Right renal cortex interstitium (tissue), 3 donors: ENCODE results near the gene CLIC5. TPM values are rescaled to one million over a fixed set of nuclear protein-coding genes. Genes with fewer than 3 reads are reported as not detected.

Experiments used
- DNase-seq, 3 donors: peaks; one replicate each; pipeline ENCODE4 v3.0.0-alpha.2; 2013; ENCODE audit warnings: low read depth in 3 of 3, low spot score in 2 of 3
- polyA plus RNA-seq, 3 donors: library from polyadenylated mRNA; unstranded; fragments of 120-200 nt; gene quantifications; one replicate each; pipeline ENCODE4 v1.2.1, GENCODE V29; 2013; ENCODE audit not compliant: insufficient read length in 3 of 3

The CLIC5 gene
- 100 to 1,000 TPM; 194 to 233 (median 233) TPM for polyA plus RNA-seq

DNA sequence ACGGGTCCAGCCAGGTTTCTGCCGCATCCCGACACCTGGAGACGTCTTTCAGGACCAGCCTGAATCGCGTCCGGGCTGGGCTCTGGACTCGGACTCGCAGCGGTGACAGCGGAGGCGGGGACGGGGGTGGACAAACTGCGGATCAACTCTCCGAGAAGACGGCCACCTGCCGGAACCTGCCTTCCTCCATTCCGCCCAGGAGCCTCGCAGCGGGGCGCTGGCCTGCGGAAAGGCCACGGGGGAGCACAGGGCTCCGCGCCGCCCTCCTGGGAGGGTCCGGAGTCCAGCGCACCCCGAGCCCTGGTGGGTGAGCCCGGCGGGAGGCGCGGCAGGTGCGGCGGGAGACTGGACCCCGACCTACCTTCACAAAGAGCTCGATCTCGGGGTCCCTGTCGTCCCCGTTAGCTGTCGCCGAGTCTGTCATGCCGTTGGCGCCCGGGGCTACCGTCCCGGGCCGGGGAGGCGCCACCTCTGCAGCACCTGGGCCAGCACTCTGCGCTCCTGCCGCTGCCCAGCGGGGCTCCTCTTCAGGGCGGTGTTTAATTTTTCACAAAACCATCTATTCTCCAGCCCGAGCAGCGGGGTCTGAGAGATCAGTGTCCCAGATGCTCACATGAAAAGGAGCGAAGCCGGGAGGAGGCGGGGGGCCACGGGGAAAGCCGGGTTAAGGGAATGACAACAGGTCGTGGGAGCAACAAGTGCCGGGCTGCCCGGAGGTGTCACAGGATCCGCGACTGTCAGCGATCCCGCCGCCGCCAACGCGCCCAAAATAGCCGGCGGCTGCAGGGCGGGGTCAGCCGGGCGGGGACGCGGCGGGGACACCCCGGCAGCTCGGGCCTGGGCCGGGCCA, at the start of gene CLIC5:
Gene CLIC5, minus strand, starts transcription at position 742 of the 850 bp plus-strand sequence. Its CDS starts 318 bp downstream, at position 424.
- no peak for DNase-seq

DNA sequence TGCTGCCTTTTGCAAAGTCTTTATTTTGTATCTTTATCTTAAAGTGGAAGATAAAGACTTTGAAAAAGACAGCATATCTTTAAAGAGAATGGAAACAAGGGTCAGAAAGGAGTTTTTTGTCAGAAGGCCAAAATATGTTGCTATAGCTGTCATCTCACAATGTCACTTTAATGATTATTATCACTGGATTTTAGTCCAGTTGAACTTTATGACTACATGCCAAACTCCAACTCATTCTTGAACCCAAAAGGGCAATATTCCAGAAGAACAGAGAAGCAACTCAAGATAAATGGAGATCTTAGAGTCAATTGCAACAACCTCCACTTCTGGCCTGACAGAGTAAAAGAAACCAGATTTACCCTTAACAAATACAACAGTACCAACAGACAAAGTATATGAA, 47.3 kb upstream of the CLIC5 start:
- DNase-seq: no peak

DNA sequence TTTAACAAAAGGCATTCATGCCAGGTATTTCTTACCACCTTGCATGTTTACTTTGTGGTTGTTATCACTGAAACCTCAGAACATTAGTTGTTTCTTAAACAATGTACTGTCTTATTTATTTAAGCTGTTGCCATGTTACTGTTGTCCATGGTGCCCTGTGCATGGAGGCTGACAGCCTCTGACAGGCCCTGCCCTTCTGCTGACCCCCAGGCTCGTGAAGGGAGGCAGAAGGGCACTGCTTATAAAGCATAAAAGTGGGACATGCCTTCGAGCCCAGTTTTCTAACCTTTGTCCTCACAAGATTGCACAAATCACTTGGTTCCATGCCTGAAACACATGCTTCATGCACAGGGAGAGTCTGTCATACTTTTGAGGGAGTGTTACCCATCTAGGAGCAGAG, 46.7 kb upstream of the CLIC5 start:
- DNase-seq: no peak

DNA sequence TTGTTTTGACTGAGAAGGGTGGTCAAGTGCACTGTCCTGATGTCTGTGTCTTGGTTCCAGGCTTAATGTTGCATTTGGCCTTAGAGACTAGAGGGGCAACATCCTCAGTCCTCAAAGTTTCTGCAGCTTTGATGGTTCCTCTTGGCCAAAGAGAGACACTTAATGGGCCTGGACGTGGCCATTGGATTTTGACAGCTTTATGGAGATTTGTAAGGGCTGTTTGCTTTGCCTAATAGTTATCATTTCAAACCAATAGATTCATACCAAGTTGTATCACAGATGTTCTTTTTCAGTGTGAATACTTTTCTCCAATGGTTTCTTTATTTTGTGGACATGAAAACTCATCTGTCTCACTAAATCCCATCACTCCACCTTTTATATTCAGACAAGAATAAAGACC, 45.8 kb upstream of the CLIC5 start:
- no peak for DNase-seq

DNA sequence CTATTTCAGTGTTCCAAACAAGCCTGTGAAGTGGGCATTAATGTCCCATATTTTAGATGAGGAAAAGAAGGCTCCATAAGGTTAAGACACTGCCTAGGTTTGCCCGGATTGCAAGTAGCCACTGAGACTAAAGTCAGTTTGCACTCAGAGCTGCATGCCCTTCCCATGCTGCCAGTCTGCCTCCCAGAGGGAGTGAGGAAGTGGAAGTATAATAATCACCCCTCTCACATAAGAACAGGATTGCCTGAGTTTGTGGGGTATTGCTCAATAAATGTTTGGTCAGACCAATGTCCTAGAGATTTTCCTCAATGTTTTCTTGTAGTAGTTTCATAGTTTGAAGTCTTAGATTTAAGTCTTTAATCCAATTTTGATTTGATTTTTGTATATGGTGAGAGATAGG, 43.9 kb upstream of the CLIC5 start:
- no peak for DNase-seq

- no peak for DNase-seq
Measured at GRCh38 chr6:46058951-46059350, 43.3 kb upstream of the CLIC5 start.

DNA sequence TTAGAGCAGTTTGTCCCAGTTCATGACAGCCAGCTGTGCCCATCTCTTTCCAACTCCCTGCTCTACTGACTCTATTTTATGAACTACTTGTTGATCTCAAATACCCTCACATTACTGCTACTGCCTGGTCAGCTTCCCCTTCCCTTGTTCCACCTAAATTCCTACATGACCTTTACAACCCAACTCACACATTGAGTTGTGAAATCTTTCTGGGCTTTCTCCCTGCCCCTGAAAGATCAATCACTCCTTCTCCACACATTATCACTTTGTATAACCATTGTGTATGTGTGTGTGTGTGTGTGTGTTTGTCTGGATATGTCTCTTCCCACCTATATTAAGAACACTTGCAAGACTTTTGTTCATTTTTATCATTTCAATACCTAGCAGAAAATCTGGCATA, 42.1 kb upstream of the CLIC5 start:
- no peak for DNase-seq

DNA sequence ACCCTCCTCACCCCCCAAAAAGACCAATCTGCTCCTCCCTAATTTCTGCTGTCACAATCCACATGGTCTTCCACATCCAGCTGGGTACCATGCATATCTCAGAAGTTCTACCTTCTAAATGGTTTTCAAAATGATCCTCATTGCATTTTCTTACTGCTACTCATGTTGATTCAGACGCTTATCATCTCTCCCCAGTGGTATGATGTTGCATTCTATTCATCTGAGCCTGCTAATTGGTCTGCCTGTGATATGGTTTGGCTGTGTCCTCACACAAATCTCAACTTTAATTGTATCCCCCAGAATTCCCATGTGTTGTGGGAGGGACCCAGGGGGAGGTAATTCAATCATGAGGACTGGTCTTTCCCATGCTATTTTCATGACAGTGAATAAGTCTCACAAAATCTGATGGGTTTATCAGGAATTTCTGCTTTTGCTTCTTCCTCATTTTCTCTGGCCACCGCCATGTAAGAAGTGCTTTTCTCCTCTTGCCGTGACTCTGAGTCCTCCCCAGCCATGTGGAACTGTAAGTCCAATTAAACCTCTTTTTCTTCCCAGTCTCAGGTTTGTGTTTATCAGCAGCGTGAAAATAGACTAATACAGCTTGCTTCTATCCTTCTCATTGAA, 41.4 kb upstream of the CLIC5 start:
- no peak for DNase-seq

DNA sequence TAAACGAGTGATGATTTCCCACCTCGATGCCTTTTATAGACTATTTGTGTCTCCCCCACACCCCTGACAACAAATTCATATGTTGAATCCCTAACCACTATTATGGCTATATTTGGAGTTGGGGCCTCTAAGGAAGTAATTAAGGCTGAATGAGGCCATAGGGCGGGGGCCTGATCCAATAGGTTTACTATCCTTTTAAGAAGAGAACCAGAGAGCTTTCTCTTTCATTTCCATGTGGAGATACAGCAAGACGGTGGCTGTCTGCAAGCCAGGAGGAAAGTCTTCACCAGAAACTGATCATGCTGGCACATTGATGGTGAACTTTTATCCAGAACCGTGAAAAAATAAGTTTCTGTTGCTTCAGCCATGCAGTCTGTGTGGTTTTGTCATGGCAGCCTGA, 38.9 kb upstream of the CLIC5 start:
- DNase-seq: no peak

GRCh38 chr6:46053039-46053933, 37.6 kb upstream of the CLIC5 start:
- DNase-seq: no peak

DNA sequence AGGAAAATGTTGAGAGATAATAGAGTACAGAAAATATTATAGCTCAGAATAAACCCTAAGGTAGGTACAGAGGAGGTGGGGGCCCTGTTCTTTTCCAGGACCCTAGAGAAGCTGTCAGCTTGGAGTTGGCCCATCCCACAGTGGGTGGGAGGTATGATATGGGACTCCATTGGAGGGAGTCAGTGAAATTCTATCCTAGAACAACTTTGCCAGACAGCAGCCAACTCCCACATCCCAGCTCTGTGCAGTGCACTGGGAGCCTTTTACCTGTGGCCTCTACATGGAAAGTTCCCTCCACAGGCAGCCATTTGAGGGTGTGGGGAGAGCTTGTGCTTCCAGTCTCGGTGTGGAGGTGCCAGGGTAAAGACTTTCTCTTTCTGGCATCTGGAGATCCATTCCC, 36.8 kb upstream of the CLIC5 start:
- no peak for DNase-seq

- no peak for DNase-seq
Measured at GRCh38 chr6:46051962-46052361, 36.3 kb upstream of the CLIC5 start.

- no peak for DNase-seq
Measured at GRCh38 chr6:46050845-46051405, 35.3 kb upstream of the CLIC5 start.

GRCh38 chr6:46048646-46049297, 33.1 kb upstream of the CLIC5 start:
- no peak for DNase-seq

DNA sequence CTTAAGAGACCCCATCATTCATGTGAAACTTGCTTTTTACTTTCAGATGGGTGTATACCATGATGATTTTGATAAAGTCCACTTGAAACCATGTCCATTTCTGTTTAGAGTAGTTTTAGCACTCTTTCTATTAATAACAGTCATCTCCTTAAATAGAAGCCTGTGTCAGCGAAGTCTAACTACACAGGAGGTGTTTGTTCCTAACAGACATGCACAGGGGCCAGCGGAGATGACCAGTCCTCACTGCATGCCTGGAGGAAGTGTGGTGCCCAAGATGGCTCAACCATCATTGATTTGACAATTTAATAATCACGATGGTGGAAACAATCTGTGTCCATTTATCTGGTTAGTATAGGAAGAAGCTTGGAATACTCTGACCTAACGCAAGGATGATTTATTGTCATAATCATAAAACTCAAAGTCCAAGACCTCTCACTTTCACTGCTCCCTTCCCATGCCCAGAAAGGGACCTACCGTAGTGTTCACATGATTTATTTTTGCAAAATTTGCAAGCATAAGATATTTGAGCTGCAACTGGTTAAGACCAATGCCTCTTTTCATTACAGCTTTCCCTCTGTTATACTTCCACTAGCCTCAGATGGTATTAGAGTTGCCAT, 31.0 kb upstream of the CLIC5 start:
- DNase-seq: no peak

DNA sequence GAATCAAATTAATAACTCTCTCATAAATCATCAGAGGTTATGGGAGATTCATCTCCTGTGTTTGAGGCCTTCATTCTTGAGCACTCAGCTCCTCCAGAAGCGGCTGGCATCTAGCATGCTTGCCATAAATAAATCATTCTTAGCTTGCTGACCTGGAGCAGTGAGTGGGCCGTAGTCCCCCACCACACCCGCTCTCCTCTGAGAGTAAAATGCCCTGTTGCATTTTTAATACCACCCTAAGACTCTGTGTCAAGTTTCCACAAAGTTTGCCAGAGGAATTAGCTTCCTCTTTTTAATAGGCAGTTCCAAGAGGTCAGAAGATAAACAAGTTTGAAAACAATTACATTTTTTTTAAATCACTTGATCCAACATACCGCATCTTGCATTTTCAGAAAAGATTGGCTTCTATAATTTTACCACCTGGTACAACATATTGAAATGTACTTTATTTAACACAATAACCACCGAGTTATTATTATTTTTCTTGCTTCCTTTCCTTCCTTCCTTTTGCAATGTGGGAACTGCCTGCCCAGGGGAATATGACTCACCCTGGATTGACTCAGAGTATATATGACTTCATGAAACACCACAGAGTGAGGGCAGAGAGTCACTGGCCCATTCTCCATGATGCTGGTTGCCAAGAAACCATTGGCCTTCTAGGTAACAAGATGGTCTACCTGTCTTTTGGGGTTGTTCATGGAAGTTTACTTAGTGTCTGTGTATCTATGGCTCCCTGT, 29.4 kb upstream of the CLIC5 start:
- no peak for DNase-seq

DNA sequence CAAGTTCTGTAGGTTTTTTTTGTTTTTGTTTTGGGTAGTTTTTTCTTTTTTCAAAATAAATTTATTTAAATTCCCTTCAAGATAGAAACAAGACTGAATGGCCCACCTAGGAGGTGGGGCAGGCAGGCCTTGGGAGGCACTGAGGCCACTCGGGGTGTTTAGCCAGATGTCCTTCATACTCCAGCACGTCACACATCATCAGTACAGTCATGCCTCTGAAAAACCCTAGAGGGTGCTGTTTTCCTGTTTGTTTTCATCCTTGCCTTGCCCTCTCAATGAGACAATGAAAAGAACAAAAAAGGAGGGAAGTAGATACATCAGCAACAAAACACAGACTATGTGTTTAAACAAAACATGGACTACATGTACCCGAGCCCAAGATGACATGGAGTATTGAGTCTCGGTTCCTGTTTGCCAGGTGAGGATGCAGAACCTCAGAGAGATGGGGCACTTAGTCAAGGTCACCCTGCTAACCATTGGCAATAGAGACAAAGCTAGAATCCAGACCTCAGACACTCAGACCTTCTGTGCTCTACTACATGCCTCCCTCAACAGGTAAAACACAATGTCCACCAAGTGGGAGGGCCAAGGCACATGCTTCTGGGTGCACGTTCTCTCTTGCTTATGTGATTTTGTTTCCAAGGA, 26.8 kb upstream of the CLIC5 start:
- no peak for DNase-seq

GRCh38 chr6:46040288-46040687, 24.6 kb upstream of the CLIC5 start:
- DNase-seq: no peak

DNA sequence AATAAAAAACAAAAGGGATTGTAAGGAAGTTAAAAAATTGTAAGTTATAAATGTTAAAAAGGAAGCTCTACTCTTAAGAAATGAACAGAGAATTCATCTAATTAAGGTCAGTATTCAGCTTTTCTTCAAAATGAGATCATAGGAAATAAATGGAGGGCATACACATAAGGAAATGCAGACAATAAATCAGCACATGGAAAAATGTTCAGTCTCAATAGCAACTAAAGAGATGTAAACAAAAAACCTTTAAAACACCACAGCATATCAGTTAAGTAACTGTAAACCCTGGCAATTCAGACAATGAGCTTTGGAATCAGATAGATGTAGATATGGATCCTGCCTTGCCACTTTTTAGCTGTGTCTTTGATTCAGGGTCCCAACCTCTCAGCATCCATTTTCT, 24.0 kb upstream of the CLIC5 start:
- no peak for DNase-seq
